Measurements from ENCODE around the gene C1GALT1. TPM values are rescaled to one million over a fixed set of nuclear protein-coding genes. Genes with fewer than 3 reads are reported as not detected.

C1GALT1 gene
- total RNA-seq, 1 experiment from 2014 or later: 54.5 TPM

GRCh38 chr7:7178906-7179305 is 3.4 kb upstream of the C1GALT1 start:
- DNase-seq (ENCODE audit: low read depth, low spot score): no peak
- Histone ChIP-seq H3K4me1 (ENCODE audit: control insufficient read depth, insufficient read depth, low read length) (peaks cover 12% of the 10 kb centered on the region), H3K4me3 (ENCODE audit: low read depth in 2 of 2, low read length in 2 of 2) (no peak overlapping the region), H3K27ac (ENCODE audit: low read length) (no peak overlapping the region), H3K27me3 (ENCODE audit: control insufficient read depth, insufficient read depth, low read length) (no peaks in the 10 kb centered on the region), H3K9me3 (ENCODE audit: control insufficient read depth, insufficient read depth, low read depth, low read length) (no peaks in the 10 kb centered on the region), H3K36me3 (ENCODE audit: control insufficient read depth, insufficient read depth, low read length) (no peaks in the 10 kb centered on the region; the same call in 1 of the 2 replicates)
- intact Hi-C loops (cut with micrococcal nuclease; ENCODE audit: unreplicated experiment): no loop called here
- no peak for ATAC-seq
- ChIA-PET POLR2A (no interaction called here), CTCF (no interaction called here)
- in situ Hi-C loops (cut with HindIII; ENCODE audit: low pct_unique_long_range_greater_than_20kb, low sequenced_read_pairs): no loop called here
- TF ChIP-seq POLR2AphosphoS5 (IDR thresholded peaks at IDR 0.05; ENCODE audit: low read depth, low read length): no peak
- TF ChIP-seq, protein P1, sequence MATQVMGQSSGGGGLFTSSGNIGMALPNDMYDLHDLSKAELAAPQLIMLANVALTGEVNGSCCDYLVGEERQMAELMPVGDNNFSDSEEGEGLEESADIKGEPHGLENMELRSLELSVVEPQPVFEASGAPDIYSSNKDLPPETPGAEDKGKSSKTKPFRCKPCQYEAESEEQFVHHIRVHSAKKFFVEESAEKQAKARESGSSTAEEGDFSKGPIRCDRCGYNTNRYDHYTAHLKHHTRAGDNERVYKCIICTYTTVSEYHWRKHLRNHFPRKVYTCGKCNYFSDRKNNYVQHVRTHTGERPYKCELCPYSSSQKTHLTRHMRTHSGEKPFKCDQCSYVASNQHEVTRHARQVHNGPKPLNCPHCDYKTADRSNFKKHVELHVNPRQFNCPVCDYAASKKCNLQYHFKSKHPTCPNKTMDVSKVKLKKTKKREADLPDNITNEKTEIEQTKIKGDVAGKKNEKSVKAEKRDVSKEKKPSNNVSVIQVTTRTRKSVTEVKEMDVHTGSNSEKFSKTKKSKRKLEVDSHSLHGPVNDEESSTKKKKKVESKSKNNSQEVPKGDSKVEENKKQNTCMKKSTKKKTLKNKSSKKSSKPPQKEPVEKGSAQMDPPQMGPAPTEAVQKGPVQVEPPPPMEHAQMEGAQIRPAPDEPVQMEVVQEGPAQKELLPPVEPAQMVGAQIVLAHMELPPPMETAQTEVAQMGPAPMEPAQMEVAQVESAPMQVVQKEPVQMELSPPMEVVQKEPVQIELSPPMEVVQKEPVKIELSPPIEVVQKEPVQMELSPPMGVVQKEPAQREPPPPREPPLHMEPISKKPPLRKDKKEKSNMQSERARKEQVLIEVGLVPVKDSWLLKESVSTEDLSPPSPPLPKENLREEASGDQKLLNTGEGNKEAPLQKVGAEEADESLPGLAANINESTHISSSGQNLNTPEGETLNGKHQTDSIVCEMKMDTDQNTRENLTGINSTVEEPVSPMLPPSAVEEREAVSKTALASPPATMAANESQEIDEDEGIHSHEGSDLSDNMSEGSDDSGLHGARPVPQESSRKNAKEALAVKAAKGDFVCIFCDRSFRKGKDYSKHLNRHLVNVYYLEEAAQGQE (IDR thresholded peaks at IDR 0.05; ENCODE audit: insufficient read depth in 1 of 2, low read depth in 2 of 2, low read length in 1 of 2): no peak
- no peak for TF ChIP-seq SIN3A (IDR thresholded peaks at IDR 0.05; ENCODE audit: borderline replicate concordance, insufficient read depth, low read depth, low read length)
- no peak for TF ChIP-seq CTCF (IDR thresholded peaks at IDR 0.05)
- TF ChIP-seq TCF7L2 (IDR thresholded peaks at IDR 0.05; ENCODE audit: low read depth, low read length): no peak
- BruUV-seq (replicated peaks): no TSS peak

DNA sequence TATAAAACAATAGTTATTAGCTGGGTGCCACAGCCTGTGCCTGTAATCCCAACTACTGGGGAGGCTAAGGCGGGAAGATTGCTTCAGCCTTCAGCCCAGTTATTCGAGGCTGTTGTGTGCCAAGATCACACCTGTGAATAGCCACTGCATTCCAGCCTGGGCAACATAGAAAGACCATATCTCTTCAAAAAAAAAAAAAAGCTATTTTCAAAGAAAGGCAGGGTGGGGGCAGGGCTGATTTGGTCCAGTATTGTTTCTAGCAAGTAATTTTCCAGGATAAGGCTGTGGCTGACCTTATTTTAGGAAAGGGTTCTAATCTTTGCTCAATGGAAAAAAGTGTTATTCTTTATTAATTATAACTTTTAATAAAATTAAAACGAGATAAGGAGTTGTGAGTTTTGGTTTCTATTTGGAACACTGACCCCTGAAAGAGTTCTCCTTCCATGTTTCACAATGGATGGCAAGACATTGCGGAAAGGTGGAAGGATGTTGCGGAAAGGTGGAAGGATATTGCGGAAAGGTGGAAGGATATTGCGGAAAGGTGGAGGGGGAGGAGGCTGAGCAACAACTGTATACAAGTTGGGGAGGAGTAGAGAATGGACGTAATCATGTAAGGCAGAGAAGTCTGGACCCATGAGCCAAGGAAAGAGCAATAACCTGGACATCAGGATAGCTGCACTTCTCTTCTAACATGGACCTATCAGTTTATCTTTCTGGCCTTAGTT is 1.5 kb upstream of the C1GALT1 start:
- ChIA-PET CTCF (no interaction called here), POLR2A (interaction anchor here (0.6 kb wide), 1 partner anchor 16 kb away, joined by 3 read pairs; no protein-coding TSS in a partner anchor)
- Histone ChIP-seq H3K36me3 (ENCODE audit: control insufficient read depth, insufficient read depth, low read length) (peaks cover 6% of the 10 kb centered on the region; the same call in 1 of the 2 replicates), H3K9me3 (ENCODE audit: control insufficient read depth, insufficient read depth, low read depth, low read length) (no peaks in the 10 kb centered on the region), H3K4me1 (ENCODE audit: control insufficient read depth, insufficient read depth, low read length) (peaks cover 26% of the 10 kb centered on the region), H3K27me3 (ENCODE audit: control insufficient read depth, insufficient read depth, low read length) (no peaks in the 10 kb centered on the region), H3K4me3 (ENCODE audit: low read depth in 2 of 2, low read length in 2 of 2) (peak overlapping the region; percentile 68 to 93; a peak in 3 of 4 replicates), H3K27ac (ENCODE audit: low read length) (peak overlapping the region; percentile 94; the same call in 1 of the 2 replicates)
- BruUV-seq (replicated peaks): no TSS peak
- ATAC-seq (no peak), DNase-seq (ENCODE audit: low read depth, low spot score) (no peak)
- intact Hi-C loops (cut with micrococcal nuclease; ENCODE audit: unreplicated experiment) (loop anchor here (10.0 kb wide), 1 partner anchor 234 kb away; no protein-coding TSS in a partner anchor), in situ Hi-C loops (cut with HindIII; ENCODE audit: low pct_unique_long_range_greater_than_20kb, low sequenced_read_pairs) (no loop called here)
- TF ChIP-seq TCF7L2 (IDR thresholded peaks at IDR 0.05; ENCODE audit: low read depth, low read length): no peak
- TF ChIP-seq, protein P1 (IDR thresholded peaks at IDR 0.05; ENCODE audit: insufficient read depth in 1 of 2, low read depth in 2 of 2, low read length in 1 of 2): no peak
- no peak for TF ChIP-seq CTCF (IDR thresholded peaks at IDR 0.05)
- TF ChIP-seq SIN3A (IDR thresholded peaks at IDR 0.05; ENCODE audit: borderline replicate concordance, insufficient read depth, low read depth, low read length): no peak
- TF ChIP-seq POLR2AphosphoS5 (IDR thresholded peaks at IDR 0.05; ENCODE audit: low read depth, low read length): no peak
